GM06990 (cell line): Measurements from ENCODE around the gene UROC1.

ENCODE experiments used
- DNase-seq: peaks from one replicate; pipeline ENCODE4 v3.0.0-alpha.2; 2011; ENCODE audit not compliant: insufficient read length; ENCODE audit errors: extremely low read depth
- H3K27me3 ChIP-seq: replicated peaks from 2 replicates; pipeline ENCODE4 v1.6.0; 2011; ENCODE audit warnings: low read length; ENCODE audit not compliant: control insufficient read depth, insufficient read depth
- H3K36me3 ChIP-seq: 2 replicates; pipeline ENCODE4 v1.5.1; 2011; ENCODE audit warnings: low read length; ENCODE audit not compliant: control insufficient read depth, insufficient read depth
- H3K4me3 ChIP-seq: replicated peaks from 2 replicates; pipeline ENCODE4 v1.5.1; 2011; ENCODE audit warnings: low read depth, mild to moderate bottlenecking, control low read depth, low read length
- CTCF ChIP-seq: IDR thresholded peaks from 2 replicates; pipeline ENCODE4 v1.5.1; 2011; ENCODE audit warnings: low read length, control low read depth, mild to moderate bottlenecking, inconsistent platforms; ENCODE audit not compliant: insufficient read depth, poor library complexity, severe bottlenecking

UROC1 gene

GRCh38 chr3:126442094-126442855 is 75.3 kb downstream of the UROC1 start:
- DNase-seq, result no peak
- no peaks in the 10 kb centered on the region for H3K27me3 ChIP-seq
- H3K4me3 ChIP-seq, result no peak overlapping the region
- no peak for TF ChIP-seq CTCF
- peaks cover 6% of the 10 kb centered on the region for H3K36me3 ChIP-seq

GRCh38 chr3:126441256-126441880 is 76.2 kb downstream of the UROC1 start:
- Histone ChIP-seq H3K36me3 (peaks cover 6% of the 10 kb centered on the region), H3K27me3 (no peaks in the 10 kb centered on the region), H3K4me3 (no peak overlapping the region)
- DNase-seq, result no peak
- TF ChIP-seq CTCF, result no peak

GRCh38 chr3:126440709-126440995 is 76.9 kb downstream of the UROC1 start:
- peaks cover 4% of the 10 kb centered on the region for H3K36me3 ChIP-seq
- no peak for DNase-seq
- TF ChIP-seq CTCF, result no peak
- H3K4me3 ChIP-seq, result no peak overlapping the region
- no peaks in the 10 kb centered on the region for H3K27me3 ChIP-seq

GRCh38 chr3:126439968-126440708 is 77.4 kb downstream of the UROC1 start:
- DNase-seq, result no peak
- TF ChIP-seq CTCF, result no peak
- Histone ChIP-seq H3K27me3 (no peaks in the 10 kb centered on the region), H3K36me3 (peaks cover 4% of the 10 kb centered on the region), H3K4me3 (no peak overlapping the region)

- Histone ChIP-seq H3K36me3 (peaks cover 4% of the 10 kb centered on the region), H3K27me3 (no peaks in the 10 kb centered on the region), H3K4me3 (no peak overlapping the region)
- TF ChIP-seq CTCF, result no peak
- DNase-seq, result no peak
Measured at GRCh38 chr3:126439346-126439967, 78.1 kb downstream of the UROC1 start.
